NCI-H187 treated with DMSO at 0.1 percent for 48 hours (cell line): ENCODE measurements around the gene NKTR.

Experiments used
- DNase-seq: peaks from one replicate; lab custom pipeline; 2025; lab: John Stamatoyannopoulos, UW

The NKTR gene

GRCh38 chr3:42696356-42697288, 96.1 kb downstream of the NKTR start:
- no peak for DNase-seq

DNA sequence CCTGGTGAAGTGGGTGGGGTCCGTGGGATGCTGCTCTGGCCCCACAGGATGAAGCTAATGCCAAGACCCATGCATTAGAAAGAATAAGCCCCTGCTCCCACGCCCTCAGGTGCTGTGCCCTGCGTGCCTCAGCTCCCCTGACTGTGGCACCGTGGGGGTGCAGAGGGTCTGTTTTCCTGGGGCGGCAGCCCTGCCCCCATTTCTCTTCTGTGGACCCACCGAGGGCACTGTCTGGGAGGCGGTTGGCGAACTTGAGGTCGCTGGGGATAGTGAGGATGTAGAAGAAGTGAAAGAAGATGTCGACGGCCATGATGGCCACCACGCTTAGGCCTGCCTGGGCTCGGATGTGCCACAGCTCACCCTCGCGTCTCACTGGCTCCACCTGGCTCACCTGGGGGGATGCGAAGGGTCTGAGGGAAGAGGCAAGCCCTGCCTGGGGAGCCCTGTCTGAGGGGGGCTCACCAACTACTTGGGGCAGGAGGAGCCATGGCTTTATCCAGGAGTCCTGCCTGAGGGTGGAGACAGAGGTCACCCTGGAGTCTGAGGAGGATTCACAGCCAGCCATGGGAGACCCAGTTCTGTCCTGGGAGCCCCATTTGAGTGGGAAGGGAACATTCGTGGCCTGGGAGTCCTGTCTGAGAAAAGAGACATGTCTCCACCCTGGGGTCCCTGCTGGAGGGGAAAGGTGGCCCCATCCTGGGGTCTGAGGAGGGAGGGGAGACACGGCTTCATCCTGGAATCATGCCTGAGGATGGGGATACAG, 97.0 kb downstream of the NKTR start:
- DNase-seq, result no peak
